Hepatocyte (in vitro differentiated cells): ENCODE measurements around the gene TSSC4.

Source experiments
- CTCF ChIP-seq: fragments of 200-600 bp; sonication (generic); IDR thresholded peaks from 2 replicates; pipeline ENCODE4 v1.5.1; 2016; ENCODE audit warnings: antibody characterized with exemption, mild to moderate bottlenecking; ENCODE audit not compliant: poor library complexity
- EZH2 ChIP-seq: fragments of 200-600 bp; sonication (generic); IDR thresholded peaks from 2 replicates; pipeline ENCODE4 v1.6.1; 2016; ENCODE audit warnings: antibody characterized with exemption, mild to moderate bottlenecking, borderline replicate concordance

DNA sequence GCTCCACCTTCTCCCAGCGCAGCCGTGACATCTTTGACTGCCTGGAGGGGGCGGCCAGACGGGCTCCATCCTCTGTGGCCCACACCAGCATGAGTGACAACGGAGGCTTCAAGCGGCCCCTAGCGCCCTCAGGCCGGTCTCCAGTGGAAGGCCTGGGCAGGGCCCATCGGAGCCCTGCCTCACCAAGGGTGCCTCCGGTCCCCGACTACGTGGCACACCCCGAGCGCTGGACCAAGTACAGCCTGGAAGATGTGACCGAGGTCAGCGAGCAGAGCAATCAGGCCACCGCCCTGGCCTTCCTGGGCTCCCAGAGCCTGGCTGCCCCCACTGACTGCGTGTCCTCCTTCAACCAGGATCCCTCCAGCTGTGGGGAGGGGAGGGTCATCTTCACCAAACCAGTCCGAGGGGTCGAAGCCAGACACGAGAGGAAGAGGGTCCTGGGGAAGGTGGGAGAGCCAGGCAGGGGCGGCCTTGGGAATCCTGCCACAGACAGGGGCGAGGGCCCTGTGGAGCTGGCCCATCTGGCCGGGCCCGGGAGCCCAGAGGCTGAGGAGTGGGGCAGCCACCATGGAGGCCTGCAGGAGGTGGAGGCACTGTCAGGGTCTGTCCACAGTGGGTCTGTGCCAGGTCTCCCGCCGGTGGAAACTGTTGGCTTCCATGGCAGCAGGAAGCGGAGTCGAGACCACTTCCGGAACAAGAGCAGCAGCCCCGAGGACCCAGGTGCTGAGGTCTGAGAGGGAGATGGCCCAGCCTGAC is 2.5 kb downstream of the TSSC4 start:
- TF ChIP-seq EZH2, result no peak
- no peak for TF ChIP-seq CTCF
